NK-92 treated with Interleukin-12 subunit alpha and Interleukin-12 subunit beta, amount 100 ng/mL, for 24 hours (cell line): Measurements from ENCODE around the gene FAM107B.

ENCODE experiments used
- DNase-seq: peaks from one replicate; lab custom pipeline; 2025; lab: John Stamatoyannopoulos, UW

Gene FAM107B

GRCh38 chr10:14625192-14625631 lies 149.5 kb downstream of the FAM107B start:
- no peak for DNase-seq

DNA sequence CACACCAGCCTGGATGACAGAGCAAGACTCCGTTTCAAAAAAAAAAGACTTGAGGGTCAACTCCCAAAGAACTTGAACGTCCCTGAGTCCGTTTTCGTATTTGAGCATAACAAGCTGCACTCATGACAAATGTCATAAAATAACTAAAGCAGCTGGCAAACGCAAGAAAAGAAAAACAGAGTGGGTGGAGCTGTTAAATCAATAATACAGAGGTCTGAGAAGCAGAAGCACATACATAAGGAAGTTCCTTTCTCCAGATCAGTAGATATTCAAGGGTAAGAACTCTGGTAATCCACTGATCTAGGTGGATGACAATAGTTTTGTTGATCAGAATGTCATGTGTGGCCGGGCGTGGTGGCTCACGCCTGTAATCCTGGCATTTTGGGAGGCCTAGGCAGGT lies 150.1 kb downstream of the FAM107B start:
- no peak for DNase-seq

- no peak for DNase-seq
Measured at GRCh38 chr10:14623931-14624330, 150.8 kb downstream of the FAM107B start.

DNA sequence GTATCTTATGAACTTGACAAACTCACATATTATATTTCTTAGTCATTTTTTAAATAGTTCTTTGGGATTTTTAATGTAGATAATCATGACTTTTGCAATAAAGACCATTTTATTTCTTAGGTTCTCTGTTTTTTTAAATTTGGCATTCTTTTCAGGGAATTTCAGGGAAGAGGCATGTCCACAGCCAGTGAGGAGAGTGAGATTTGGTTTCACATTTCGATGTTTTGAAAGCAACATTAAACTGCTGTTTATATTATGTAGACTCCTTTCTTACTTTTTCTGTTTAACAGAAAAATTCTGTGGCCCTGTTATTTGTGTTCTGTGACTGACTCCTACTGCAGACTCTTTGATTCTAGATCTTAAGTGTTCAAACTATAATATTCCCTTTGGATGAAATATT lies 153.7 kb downstream of the FAM107B start:
- DNase-seq: no peak

- DNase-seq: no peak
Measured at GRCh38 chr10:14618674-14619073, 156.0 kb downstream of the FAM107B start.

DNA sequence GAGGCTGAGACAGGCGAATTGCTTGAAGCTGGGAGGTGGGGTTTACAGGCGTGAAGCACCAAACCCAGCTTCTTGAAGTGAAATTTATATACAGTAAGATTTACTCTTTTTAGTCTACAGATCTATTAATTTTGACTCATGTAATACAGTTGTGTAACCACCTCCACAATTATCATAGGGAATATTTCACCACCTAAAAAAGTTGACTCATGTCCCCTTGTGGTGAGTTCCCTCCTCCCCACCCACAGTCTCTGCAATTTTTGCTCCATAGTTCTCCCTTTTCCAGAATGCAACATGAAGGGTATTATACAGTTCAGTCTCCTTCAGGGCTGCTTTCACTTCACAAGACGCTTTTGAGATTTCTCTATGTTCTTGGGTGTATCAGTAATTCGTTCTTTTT lies 156.8 kb downstream of the FAM107B start:
- DNase-seq: no peak

DNA sequence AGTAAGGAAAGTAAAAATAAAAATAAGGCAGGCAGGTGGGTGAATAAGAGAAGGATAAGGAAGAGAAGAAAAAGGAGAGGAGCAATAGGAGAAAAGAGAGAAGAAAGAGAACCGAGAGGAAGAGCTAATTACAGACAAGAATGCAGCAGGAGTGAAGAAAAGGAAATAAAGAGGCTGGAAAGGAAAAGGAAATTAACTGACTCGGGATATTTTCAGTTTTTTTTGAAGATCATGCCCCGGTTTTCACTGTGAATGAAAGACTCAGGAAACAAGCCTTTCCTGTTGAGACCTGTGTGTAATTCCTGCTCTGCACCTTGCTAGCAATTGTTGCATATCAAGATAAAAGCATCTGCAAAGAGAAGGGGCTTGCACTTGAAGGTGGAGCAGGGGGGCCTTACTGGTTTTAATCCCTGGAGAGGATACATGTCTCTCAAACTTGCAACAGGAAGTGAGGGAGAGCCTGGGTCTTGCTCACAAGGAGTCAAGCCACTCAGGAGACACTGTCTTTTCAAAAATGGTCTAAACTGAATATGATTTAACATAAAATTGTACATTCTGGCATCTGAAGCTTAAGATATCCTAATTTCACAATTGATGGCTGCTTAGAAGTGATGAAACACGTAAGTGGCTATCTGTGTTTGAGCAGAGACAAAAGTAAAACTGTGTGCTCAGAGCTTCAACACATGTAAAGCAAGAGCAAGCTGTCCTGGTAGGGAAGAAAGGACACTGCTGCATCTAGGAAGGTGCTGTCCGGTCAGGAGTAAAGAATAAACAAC lies 157.6 kb downstream of the FAM107B start:
- no peak for DNase-seq

GRCh38 chr10:14616465-14616864 lies 158.2 kb downstream of the FAM107B start:
- DNase-seq: no peak

DNA sequence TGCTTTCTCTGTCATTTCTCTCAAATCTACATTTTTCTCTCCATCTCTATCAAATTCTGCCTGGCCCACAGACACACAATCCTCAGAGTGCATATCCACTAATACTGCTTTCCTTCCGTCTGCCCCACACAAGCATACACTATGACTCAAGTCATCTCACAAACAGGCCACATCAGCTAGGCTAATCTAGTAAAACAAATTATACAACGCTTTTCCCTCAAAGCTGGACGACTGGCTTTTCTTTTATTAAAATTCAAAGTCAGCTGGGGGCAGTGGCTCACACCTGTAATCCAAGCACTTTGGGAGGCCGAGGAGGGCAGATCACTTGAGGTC lies 161.1 kb downstream of the FAM107B start:
- DNase-seq: no peak

GRCh38 chr10:14612873-14613587 lies 161.7 kb downstream of the FAM107B start:
- no peak for DNase-seq

- DNase-seq: no peak
Measured at GRCh38 chr10:14611968-14612693, 162.6 kb downstream of the FAM107B start.

DNA sequence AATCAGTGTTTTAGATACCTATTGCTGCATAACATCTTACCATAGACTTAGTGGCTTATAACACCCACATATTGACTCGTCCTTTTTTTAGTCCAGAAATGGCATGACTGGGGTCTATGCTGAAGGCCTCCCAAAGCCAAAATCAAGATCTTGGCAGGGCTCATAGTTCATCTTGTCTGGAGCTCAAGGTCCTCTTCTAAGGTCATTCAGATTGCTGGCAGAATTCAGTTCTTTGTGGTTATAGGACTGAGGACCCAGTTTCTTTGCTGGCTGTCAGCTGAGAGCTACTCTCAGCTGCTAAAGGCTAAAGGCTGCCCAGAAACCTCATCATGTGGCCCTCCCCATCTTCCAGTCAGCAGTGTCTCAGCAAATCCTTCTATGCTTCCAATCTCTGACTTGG lies 165.5 kb downstream of the FAM107B start:
- no peak for DNase-seq

DNA sequence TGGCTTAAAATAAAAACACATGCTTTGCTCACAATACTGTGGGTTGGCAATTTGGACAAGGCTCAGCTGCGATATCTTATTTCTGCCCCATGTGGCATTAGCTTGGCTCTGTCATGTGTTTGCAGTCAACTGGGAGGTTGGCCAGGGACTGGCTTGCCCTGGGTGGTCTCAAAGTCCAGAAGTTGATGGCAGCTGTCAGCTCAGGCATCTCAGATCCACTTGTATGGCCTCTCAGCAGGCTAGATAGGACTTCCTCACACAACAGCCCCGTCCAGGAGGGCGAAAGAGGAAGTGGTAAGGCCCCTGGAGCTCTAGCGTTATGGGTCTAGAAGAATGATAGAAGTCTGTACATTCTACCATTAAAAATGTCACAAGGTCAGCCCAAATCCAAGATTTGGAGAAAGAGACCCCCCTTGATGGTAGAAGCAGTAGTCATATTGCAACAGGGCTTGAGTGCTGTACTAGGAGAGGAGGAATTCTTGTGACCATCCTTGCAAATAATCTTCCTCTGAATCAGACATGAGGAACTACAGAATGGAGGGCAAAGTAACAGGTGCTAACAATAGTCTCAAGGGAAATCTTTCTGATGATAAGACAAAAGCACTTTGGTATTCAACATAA lies 166.2 kb downstream of the FAM107B start:
- no peak for DNase-seq

DNA sequence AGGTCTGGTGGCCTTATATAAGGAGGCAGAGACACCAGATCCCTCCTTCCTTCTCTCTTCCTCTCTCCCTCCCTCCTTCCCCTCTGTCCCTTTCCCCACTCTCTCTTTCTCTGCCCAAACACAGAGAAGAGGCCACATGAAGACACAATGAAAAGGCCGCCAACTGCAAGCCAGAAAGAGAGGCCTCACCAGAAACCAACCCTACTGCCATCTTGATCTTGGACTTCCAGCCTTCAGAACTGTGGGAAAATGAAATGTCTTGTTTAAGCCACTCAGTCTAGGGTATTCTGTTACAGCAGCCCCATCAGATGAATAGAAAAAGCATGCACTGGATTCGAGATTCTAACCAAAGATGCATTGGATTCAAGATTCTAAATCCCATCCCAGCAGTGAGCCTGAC lies 168.1 kb downstream of the FAM107B start:
- DNase-seq: no peak

DNA sequence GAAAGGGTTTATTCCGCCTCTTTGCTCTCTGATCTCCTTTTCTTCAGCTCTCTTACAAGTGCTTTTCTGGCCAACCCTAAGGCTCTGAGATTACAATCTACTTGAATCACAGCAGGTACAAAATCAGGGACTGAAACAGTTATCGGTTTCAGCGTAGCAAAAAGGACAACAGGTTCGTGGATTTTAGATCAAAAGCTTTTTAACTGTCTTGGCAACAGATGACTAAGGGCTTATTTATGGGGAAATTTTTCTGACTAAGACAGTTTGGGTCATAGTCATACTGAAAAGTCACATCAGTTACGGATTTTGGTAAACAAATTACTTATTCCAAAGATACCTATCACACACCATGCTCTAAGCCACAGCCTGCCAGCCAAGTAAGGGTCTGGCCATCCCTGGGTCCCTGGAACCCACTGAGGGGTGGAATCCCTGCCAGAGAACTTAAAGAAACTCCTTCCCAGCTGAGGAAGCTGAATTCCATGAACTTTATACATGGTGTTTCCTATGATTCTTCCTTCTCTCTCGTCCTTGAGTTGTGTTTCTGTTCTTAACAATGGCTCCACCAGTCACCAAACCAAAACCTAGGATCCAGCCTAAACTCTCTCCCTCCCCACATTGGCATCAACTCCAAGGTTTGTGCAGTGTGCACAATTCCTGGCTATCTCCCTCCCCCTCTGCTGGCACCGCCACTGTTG lies 169.3 kb downstream of the FAM107B start:
- DNase-seq: no peak

DNA sequence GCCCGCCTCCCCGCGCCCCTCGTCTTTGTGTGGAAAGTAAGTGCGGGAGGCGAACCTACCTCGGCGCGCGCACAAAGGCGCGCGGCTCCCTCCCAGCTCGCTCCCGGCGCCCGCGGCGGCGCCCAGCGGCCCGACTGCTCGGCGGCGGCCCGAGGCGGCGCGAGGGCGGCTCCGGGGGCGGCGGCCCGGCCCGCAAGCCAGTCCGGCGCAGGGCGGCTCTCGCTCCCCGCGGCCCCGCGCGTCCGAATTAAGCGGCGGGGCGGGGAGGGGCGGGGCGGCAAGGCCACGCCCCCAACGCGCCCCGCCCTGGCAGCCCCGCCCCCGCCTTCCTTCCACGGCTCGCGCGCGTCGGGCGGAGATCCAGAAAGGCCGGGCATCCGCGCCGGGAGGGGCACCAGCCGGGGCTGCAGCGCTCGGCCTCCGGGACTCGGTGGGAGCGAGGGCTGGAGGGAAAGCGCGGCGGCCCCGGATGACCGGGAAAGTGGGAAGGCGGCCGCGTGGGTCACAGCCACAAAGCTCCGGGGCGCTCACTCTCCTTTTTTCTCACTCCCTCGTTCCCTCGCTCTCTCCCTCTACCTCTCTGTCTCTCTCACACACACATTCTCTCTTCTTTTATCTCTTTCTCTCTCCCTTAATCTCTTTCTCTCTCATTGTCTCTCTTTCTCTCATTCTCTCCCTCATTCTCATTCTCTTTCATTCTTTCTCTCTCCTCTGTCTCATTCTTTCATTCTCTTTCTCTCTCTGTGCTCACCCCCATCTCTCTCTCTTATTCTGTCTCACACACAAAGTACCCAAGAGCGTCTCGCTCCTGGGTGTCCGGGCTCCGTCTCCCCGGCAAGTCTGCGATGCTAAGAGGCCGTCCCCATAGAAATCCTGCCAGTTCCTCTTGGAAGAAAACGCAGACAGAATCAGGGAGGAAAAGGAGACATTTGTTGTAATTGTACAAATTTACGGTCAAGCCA lies 170.2 kb downstream of the FAM107B start:
- DNase-seq: peak; percentile 55

GRCh38 chr10:14603534-14604102 lies 171.1 kb downstream of the FAM107B start:
- peak; percentile 11 for DNase-seq

- DNase-seq: no peak
Measured at GRCh38 chr10:14602807-14603533, 171.7 kb downstream of the FAM107B start.

GRCh38 chr10:14601872-14602725 lies 172.6 kb downstream of the FAM107B start:
- DNase-seq: peak; percentile 58
